Measurements from ENCODE around the gene KIF22. TPM values are rescaled to one million over a fixed set of nuclear protein-coding genes. Genes with fewer than 3 reads are reported as not detected.

Gene KIF22
- total and polyA plus RNA-seq, 9 of the 15 experiments (the other 6 are each of a cell fraction or from before 2014, with no cell fraction given): 8.7 to 232 (median 131) TPM

- TF ChIP-seq PRDM10 (IDR thresholded peaks at IDR 0.05; ENCODE audit: partially characterized antibody): peak; percentile 87
- TF ChIP-seq FOXJ2 (tag; IDR thresholded peaks at IDR 0.05): peak; percentile 82
- TF ChIP-seq ZNF197 (CRISPR knock-in tag; IDR thresholded peaks at IDR 0.05; ENCODE audit: low read depth): no peak
- no peak for TF ChIP-seq ZNF212 (CRISPR knock-in tag; IDR thresholded peaks at IDR 0.05)
- peak; percentile 89 for TF ChIP-seq POLR2A (conservative IDR thresholded peaks at IDR 0.05)
- TF ChIP-seq ZBTB26 (CRISPR knock-in tag; IDR thresholded peaks at IDR 0.05): peak; percentile 77; the same call in 1 of the 2 replicates
- TF ChIP-seq ZNF408 (CRISPR knock-in tag; IDR thresholded peaks at IDR 0.05; ENCODE audit: low read depth): no peak
- TF ChIP-seq FOXA3 (CRISPR knock-in tag; conservative IDR thresholded peaks at IDR 0.05 in 1 of 2, IDR thresholded peaks at IDR 0.05 in 1 of 2): no peak; a peak in 1 of 4 replicates
- TF ChIP-seq UBTF (IDR thresholded peaks at IDR 0.05; ENCODE audit: borderline replicate concordance in 1 of 2, low read depth in 2 of 2, low read length in 2 of 2): no peak
- peak; percentile 90 for TF ChIP-seq POLR2G (IDR thresholded peaks at IDR 0.05; ENCODE audit: low read depth, low read length)
- 0 out of 2 replicates have a peak, but pooled peaks have one; percentile 45 for TF ChIP-seq NBN (IDR thresholded peaks at IDR 0.05; ENCODE audit: low read depth)
- no peak for TF ChIP-seq ZNF707 (CRISPR knock-in tag; conservative IDR thresholded peaks at IDR 0.05)
- peak; percentile 30 for TF ChIP-seq SMC3 (conservative IDR thresholded peaks at IDR 0.05; ENCODE audit: insufficient read depth, low read depth, low read length)
- no peak for TF ChIP-seq ZC3H8 (IDR thresholded peaks at IDR 0.05)
- TF ChIP-seq ZNF589 (CRISPR knock-in tag; IDR thresholded peaks at IDR 0.05; ENCODE audit: low read depth): no peak
- no peak; the same call in 1 of the 2 replicates for TF ChIP-seq GTF2E2 (tag; IDR thresholded peaks at IDR 0.05)
- TF ChIP-seq KDM5B (IDR thresholded peaks at IDR 0.05; ENCODE audit: insufficient replicate concordance, low read depth, low read length): peak; percentile 69
- TF ChIP-seq, protein P1, sequence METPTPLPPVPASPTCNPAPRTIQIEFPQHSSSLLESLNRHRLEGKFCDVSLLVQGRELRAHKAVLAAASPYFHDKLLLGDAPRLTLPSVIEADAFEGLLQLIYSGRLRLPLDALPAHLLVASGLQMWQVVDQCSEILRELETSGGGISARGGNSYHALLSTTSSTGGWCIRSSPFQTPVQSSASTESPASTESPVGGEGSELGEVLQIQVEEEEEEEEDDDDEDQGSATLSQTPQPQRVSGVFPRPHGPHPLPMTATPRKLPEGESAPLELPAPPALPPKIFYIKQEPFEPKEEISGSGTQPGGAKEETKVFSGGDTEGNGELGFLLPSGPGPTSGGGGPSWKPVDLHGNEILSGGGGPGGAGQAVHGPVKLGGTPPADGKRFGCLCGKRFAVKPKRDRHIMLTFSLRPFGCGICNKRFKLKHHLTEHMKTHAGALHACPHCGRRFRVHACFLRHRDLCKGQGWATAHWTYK (CRISPR knock-in tag; IDR thresholded peaks at IDR 0.05): peak; percentile 76
Measured at GRCh38 chr16:29815793-29816693, 25.5 kb downstream of the KIF22 start, which contains the start of gene PAGR1 (continued).

All from K562 (cell line).